Progenitor cell of endocrine pancreas (in vitro differentiated cells): ENCODE measurements around the gene AGPAT1. TPM values are rescaled to one million over a fixed set of nuclear protein-coding genes. Genes with fewer than 3 reads are reported as not detected.

Experiments used
- DNase-seq: peaks from one replicate; pipeline ENCODE4 v3.0.0; 2021; ENCODE audit warnings: low spot score; ENCODE audit not compliant: unreplicated experiment
- H3K27ac Mint-ChIP-seq: 2 replicates; pipeline ENCODE4 v1.8.0; 2021; ENCODE audit warnings: mild to moderate bottlenecking, moderate library complexity, mixed read lengths
- H3K27me3 Mint-ChIP-seq: 2 replicates; pipeline ENCODE4 v1.8.0; 2021; ENCODE audit warnings: mixed read lengths
- H3K36me3 Mint-ChIP-seq: 2 replicates; pipeline ENCODE4 v1.8.0; 2022; ENCODE audit warnings: mixed read lengths; ENCODE audit not compliant: insufficient read depth
- H3K4me1 Mint-ChIP-seq: 2 replicates; pipeline ENCODE4 v1.8.0; 2021; ENCODE audit warnings: low read depth, mixed read lengths
- H3K4me3 Mint-ChIP-seq: 2 replicates; pipeline ENCODE4 v1.8.0; 2021; ENCODE audit warnings: low read depth, mild to moderate bottlenecking, moderate library complexity, mixed read lengths
- H3K9me3 Mint-ChIP-seq: 2 replicates; pipeline ENCODE4 v1.8.0; 2021; ENCODE audit warnings: low read depth, mixed read lengths
- CTCF ChIP-seq: fragments of 200-600 bp; sonication (generic); IDR thresholded peaks from one replicate; pipeline ENCODE4 v1.5.0; 2021; ENCODE audit warnings: antibody characterized with exemption, mild to moderate bottlenecking; ENCODE audit not compliant: unreplicated experiment
- total RNA-seq: library from RNA; stranded (reverse); gene quantifications from 2 replicates; pipeline ENCODE4 v1.2.1, GENCODE V29; 2021

AGPAT1 gene
- total RNA-seq, 1 donor from 2014 or later, result 102 TPM

GRCh38 chr6:32152769-32153563, 22.9 kb downstream of the AGPAT1 start:
- Mint-ChIP-seq H3K4me1 (peaks cover 26% of the 10 kb centered on the region), H3K27ac (peak overlapping the region; percentile 98), H3K27me3 (peaks cover 13% of the 10 kb centered on the region), H3K9me3 (no peaks in the 10 kb centered on the region), H3K36me3 (peaks cover 12% of the 10 kb centered on the region), H3K4me3 (peak overlapping the region; percentile 99)
- DNase-seq, result peak; percentile 21
- no peak for TF ChIP-seq CTCF

- Mint-ChIP-seq H3K4me3 (peak within 1 kb of the TSS; percentile 99), H3K36me3 (peaks cover 6% of the 10 kb centered on the region), H3K27me3 (peaks cover 13% of the 10 kb centered on the region), H3K9me3 (no peaks in the 10 kb centered on the region), H3K27ac (peak within 1 kb of the TSS; percentile 98), H3K4me1 (peaks cover 26% of the 10 kb centered on the region)
- DNase-seq, result no peak
- no peak for TF ChIP-seq CTCF
Measured at GRCh38 chr6:32151863-32152768, 23.8 kb downstream of the AGPAT1 start, which contains the start of gene PRRT1. PRRT1 (minus strand) TSS chr6:32151939; CDS start chr6:32151827, 112 bp downstream.

GRCh38 chr6:32151181-32151862, 24.6 kb downstream of the AGPAT1 start:
- DNase-seq, result no peak
- Mint-ChIP-seq H3K4me1 (peaks cover 32% of the 10 kb centered on the region), H3K4me3 (peak overlapping the region; percentile 33)

GRCh38 chr6:32149932-32150870, 25.7 kb downstream of the AGPAT1 start:
- no peaks in the 10 kb centered on the region for H3K9me3 Mint-ChIP-seq
- no peak for DNase-seq
- no peak for TF ChIP-seq CTCF
- H3K4me1 Mint-ChIP-seq, result peaks cover 30% of the 10 kb centered on the region
- H3K27ac Mint-ChIP-seq, result no peak overlapping the region
- H3K36me3 Mint-ChIP-seq, result peaks cover 4% of the 10 kb centered on the region
- no peak overlapping the region for H3K4me3 Mint-ChIP-seq
- H3K27me3 Mint-ChIP-seq, result peaks cover 13% of the 10 kb centered on the region

More at GRCh38 chr6:32151181-32151862, 24.6 kb downstream of the AGPAT1 start:
- peak overlapping the region; percentile 73 for H3K27ac Mint-ChIP-seq
- peaks cover 6% of the 10 kb centered on the region for H3K36me3 Mint-ChIP-seq
- TF ChIP-seq CTCF, result no peak
- H3K9me3 Mint-ChIP-seq, result no peaks in the 10 kb centered on the region
- peaks cover 13% of the 10 kb centered on the region for H3K27me3 Mint-ChIP-seq
